Uterus (tissue), 2 donors: ENCODE results near the gene ERP27.

Source experiments
- POLR2A ChIP-seq, 2 donors: fragments of 450-650 bp; IDR thresholded peaks; one replicate each; pipeline ENCODE4 v1.6.1; 2016; ENCODE audit warnings: antibody characterized with exemption in 2 of 2, mild to moderate bottlenecking in 1 of 2, moderate library complexity in 1 of 2
- TF ChIP-seq, protein P1 (sequence below), 4 experiments: fragments of 200-600 bp in 2 of 4; fragments of 450-650 bp in 2 of 4; sonication (generic) in 2 of 4; IDR thresholded peaks; one replicate each; pipeline ENCODE4 v1.5.1; 2016 to 2019; ENCODE audit warnings: antibody characterized with exemption in 4 of 4, mild to moderate bottlenecking in 2 of 4, moderate library complexity in 1 of 4

DNA sequence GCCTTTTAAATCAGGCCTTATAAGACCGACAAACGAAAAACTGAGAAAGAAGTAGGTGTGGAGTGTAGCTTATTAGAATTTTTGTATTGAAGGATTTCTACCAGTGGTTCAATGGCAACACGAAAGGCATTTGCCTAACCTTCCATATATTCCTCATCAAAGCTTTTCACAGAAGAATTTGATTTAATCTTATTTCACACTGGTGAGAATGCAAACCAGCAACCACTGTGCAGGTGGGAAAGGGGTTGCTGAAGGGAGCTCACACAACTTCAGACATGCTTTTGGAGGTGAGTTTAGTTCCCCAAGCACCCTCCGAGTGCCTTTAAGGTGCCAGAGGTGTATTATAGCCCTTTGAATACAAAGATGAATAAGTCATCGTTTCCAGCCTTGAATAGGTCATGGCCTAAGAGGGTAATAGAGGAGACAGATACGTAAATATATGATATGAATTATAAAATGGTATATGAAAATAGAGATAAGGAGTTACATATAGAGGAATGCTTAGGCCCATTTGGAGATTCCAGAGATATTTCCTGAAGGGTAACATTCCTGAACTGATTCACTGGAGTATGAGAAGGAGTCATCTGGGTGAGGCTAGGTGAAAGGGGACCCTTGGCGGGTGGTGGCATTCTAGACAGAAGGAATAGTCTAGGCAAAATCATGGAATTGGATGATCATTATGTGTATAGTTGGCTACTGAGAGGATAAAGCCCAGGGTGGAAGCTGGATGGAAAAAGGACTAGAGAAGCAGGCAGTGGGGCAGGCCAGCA, 6.4 kb downstream of the ERP27 start:
- no peak for TF ChIP-seq POLR2A (IDR thresholded peaks at IDR 0.05)
- TF ChIP-seq, protein P1, sequence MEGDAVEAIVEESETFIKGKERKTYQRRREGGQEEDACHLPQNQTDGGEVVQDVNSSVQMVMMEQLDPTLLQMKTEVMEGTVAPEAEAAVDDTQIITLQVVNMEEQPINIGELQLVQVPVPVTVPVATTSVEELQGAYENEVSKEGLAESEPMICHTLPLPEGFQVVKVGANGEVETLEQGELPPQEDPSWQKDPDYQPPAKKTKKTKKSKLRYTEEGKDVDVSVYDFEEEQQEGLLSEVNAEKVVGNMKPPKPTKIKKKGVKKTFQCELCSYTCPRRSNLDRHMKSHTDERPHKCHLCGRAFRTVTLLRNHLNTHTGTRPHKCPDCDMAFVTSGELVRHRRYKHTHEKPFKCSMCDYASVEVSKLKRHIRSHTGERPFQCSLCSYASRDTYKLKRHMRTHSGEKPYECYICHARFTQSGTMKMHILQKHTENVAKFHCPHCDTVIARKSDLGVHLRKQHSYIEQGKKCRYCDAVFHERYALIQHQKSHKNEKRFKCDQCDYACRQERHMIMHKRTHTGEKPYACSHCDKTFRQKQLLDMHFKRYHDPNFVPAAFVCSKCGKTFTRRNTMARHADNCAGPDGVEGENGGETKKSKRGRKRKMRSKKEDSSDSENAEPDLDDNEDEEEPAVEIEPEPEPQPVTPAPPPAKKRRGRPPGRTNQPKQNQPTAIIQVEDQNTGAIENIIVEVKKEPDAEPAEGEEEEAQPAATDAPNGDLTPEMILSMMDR (IDR thresholded peaks at IDR 0.05): no peak
